ENCODE data around the gene SYP.

Gene SYP

DNA sequence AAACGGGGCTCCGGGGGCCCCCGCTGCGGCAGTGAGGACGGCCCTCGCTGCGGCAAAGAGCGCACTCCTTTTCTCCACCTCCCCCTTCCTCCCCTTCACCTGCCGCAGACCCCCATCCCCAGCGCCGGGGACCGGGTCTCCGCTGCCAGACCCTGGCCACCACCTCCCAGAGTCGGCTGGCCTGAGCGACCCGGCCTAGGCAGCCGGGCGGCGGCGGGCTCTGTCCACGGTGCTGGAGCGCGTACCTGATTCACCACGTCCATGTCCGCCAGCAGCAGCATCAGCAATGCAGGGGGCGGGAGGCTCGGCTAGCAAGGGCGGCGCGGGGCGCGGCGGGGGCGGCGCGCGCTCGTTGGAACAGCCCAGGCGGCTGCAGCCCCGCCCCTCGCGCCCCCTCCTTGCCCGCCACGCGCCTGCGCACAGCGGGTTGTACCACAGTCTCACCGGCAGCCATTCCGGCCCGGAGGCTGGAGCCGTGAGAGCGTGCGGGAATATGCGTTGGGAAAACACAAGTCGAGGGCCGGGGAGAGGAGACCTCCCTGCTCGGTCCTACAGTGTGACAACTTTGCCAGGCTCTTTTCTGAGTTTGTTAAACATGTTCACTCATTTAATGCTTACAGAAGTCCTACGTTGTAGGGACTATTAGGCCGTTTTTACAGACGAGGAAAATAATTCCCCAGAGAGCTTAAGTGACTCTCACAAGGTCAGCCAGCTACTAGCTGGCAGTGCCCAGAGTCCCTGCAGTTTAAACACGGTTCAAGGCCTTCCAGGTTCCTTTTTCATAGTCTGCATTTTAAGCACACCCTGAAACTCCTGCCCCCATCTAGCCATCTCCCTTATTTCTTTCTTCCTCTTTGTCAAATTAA, at the start of gene SYP:
TSS of gene SYP (minus strand) at position 288 of the 866 bp plus-strand sequence. CDS start at position 281, 7 bp downstream.
- peak; percentile 38 for DNase-seq

DNA sequence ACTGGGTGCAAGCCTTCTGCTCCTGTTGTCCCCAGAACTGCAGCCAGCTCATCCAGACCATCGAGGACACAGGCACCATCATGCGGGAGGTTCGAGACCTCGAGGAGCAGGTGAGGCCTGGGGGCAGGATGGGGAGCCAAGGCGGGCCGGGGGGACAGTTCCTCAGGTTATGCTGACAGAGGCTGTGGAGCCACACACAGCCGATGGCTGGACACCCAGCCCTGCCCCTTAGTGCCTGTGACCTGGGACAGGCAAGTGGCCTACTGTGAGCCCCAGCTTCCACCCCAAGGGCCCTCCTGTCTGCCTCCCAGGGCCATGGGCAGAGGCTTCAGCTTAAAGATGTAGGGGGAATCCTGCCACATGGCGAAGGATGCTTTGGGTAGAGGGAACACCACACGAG, 49.6 kb upstream of the SYP start:
- DNase-seq: no peak

DNA sequence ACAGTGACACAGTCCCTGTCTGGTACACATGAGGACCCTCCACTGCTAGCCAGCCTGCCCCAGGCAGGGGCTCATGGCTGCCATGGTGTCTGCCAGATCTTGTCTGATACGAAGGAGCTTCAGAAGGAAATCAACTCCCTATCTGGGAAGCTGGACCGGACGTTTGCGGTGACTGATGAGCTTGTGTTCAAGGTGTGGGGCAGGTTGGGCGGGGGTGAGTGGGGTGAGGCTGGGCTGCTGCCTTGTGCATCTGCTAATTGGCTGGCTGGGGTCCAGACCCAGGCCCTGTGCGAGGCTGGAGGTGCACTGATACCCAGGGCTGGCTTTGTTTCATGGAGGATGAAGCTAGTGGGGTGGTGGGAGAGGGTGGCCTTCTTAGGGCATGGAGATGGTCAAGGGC, 49.1 kb upstream of the SYP start:
- DNase-seq: no peak

DNA sequence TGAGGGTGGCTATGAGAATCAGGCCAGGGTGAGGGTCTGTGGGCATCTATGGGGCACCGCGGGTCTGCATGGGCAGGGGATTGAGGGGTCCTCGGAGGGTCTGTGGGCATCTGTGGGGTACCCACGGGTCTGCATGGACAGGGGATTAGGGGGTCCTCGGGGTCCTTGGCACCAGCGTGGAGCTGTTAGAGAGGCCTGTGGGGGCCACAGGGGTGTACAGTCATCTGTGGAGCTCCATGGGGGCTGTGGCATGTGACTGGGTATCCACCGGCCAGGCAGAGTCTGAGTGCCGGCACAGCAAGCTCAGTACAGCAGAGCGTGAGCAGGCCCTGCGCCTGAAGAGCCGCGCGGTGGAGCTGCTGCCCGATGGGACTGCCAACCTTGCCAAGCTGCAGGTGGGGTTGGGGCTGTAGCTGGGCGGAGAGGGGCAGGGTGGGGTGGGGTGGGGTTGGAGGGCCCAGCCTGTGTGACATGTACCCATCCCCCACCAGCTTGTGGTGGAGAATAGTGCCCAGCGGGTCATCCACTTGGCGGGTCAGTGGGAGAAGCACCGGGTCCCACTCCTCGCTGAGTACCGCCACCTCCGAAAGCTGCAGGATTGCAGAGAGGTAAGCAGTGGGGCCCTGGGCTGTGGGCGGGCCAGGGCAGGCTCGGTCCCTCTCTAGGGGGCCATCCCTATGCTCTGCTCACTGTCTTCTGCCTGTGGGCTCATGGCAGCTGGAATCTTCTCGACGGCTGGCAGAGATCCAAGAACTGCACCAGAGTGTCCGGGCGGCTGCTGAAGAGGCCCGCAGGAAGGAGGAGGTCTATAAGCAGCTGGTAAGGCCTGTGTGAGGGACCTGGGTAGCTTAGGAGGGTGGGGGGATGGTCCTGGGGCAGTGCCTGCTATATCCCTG, 48.2 kb upstream of the SYP start:
- no peak for DNase-seq

DNA sequence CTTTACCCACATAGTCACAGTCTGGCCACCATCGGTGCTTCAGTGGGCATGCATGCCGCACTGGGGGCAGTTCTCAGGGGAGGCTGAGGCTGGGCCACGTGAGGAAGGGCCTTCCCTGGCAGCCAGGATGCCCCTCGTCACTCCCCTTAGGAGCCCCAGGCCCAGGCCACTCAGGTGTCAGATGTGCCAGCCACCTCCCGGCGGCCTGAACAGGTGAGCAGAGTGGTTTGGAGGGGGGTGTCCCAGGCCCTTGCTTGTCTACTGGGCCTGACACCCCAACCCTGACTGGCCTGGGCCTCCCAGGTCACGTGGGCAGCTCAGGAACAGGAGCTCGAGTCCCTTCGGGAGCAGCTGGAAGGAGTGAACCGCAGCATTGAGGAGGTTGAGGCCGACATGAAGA, 47.4 kb upstream of the SYP start:
- no peak for DNase-seq

DNA sequence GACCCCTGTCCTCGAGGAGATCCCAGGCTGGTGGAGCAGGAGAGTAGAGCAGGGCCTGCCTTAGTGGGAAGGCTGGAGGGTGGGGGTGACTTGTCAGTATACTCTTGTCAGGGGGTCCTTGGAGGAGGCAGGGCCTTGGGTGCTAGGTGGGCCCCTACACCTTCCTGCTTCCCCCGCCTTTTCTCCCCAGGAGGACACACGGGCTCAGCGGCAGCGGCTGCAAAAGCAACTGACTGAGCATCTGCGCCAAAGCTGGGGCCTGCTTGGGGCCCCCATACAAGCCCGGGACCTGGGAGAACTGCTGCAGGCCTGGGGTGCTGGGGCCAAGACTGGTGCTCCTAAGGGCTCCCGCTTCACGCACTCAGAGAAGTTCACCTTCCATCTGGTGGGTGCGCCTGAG, 46.5 kb upstream of the SYP start:
- DNase-seq: no peak

DNA sequence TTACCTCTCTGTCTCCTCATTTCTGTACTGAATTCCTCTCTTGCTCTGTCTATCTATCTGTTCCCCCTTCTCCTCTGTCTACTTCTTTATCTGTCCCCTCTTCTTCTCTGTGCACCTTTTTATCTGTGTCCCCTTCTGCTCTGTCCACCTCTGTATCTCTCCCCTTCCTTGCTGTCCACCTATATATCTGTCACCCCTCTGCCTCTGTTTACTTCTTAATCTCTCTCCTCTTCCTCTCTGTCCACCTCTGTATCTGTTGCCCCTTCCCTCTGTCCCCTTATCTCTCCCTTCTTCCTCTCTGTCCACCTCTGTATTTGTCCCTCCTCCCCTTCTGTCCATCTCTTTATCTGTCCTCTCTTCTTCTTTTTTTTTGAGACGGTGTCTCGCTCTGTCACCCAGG, 44.2 kb upstream of the SYP start:
- no peak for DNase-seq

DNA sequence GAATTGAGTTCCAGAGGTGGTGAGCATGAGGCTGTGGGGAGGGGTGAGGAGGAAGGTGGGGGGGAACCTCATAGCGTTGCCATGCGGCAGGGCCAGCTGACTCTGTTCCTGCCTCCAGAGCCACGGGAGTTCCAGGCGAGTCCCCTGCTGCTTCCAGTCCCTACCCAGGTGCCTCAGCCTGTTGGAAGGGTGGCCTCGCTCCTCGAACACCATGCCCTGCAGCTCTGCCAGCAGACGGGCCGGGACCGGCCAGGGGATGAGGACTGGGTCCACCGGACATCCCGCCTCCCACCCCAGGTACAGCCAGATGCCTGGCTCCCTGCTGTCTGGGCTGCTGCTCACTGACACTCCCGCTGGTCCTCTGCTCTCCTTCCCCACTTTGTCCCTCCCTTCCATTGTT, 43.2 kb upstream of the SYP start:
- DNase-seq: no peak

DNA sequence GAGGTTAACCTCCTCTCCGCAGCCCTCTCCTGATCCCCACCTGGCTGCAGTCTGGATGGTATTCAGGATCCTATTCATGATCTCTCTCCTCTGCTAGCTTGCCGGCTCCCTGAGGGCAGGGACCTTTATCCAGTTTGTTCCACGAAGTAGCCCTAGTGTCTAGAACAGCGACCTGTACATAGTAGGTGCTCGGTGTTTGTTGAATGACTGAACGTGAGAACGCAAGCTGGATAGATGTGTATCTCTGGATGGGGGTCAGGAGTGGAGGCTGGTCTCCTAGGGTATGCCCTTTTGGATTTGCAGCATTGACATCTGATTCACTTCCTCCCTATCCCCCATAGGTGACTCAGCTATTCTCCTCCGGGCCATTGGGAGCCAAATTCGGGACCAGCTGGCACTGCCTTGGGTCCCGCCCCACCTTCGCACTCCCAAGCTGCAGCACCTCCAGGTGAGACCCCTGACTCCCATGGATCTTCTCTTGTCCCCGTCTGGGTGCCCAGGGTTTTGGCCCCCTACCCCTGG, 42.6 kb upstream of the SYP start:
- DNase-seq: no peak

DNA sequence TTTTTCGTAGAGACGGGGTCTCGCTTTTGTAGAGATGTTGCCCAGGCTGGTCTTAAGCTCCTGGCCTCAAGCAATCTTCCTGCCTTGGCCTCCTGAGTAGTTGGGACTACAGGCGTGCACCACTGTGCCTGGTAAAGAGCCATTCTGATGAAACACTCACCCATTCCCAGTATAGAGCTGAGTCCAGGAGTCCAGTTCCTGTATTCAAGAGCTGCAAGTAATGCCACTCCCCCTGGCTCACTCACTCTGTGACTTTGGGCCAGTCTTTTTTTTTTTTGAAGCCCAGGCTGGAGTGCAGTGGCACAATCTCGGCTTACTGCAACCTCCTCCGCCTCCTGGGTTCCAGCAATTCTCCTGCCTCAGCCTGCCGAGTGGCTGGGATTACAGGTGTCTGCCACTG, 38.7 kb upstream of the SYP start:
- DNase-seq: no peak

DNA sequence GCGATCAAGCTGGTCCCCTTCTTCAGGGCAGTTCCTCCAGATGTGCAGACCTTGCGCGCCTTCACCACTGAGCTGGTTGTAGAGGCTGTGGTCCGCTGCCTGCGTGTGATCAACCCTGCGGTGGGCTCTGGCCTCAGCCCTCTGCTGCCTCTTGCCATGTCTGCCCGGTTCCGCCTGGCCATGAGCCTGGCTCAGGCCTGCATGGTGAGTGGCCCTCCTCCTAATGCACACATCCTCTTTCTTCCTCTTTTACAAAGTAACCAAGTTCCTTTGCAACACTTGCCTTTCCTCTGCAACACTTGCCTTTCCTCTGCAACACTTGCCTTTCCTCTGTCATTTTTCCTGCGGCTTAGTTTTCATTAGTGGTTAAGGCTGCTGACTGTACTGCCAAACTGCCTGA, 37.1 kb upstream of the SYP start:
- no peak for DNase-seq

DNA sequence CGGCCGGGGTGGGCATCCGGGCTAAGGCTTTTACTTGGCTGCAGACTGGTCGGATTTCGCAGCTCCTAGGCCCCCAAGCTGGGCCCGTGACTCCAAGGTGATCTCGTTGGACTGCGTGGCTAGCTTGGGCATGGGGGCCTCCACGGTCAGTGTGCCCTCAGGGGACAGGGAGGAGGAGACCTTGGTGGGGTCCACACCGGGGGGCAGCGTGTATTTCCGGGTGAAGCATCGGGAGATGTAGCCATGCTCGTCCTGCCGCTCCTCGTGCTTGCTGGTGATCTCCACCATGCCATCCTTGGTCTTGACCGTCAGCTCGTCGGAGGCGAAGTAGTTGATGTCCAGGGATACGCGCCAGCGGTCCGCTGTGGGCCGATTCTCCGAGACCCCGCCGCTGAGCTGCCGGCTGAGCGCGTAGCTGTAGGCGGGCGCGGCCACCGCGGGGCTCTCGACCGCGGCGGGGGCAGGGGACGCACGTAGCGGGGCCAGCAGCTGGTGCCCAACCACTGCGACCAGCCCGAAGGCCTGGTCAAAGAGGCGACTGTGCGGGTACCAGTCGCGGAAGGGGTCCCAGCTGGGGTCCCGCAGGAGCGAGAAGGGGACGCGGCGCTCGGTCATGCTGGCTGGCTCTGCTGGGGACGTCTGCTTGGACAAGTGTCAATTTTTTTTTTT, 34.0 kb upstream of the SYP start:
- no peak for DNase-seq

DNA sequence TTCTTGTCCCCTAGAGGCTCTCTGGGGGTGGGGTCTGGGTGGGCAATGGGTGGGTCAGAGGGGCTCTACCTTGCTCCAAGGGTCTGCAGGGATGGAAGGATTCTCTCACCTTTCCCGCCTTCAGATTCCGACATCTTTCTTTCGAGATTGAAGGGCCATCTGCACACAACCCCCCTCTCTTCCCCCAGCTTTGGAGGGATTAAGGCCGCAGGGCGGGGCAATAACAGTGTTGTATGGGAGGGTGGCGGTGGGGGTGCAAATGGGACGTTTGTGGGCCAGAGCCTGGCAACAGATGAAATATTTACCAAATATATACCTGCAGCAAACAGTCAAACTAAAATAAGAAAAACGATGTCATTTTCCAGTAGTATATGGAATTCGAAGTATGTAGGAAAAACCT, 33.2 kb upstream of the SYP start, which contains the start of gene CACNA1F:
TSS of gene CACNA1F (minus strand) at position 165 of the 400 bp plus-strand sequence. CDS start at position 134, 31 bp downstream.
- DNase-seq: no peak

DNA sequence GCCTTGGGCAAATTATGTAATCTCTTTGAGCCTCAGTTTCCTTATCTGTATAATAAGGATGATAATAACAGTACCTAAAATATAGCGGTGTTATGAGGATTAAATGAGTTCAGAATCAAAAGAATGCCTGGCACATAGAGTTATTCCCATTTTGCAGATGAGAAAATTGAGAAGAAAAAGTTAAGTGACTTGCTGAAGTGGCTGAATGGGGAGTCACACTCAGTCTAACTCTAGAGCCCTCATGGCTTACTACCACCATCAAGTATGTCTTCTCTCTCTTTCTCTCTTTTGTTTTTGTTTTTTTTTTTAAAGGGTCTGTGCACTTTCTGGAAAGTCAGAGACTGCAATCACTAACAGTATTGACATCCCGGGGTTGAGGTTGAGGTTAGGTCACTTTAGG, 32.5 kb upstream of the SYP start:
- no peak for DNase-seq

DNA sequence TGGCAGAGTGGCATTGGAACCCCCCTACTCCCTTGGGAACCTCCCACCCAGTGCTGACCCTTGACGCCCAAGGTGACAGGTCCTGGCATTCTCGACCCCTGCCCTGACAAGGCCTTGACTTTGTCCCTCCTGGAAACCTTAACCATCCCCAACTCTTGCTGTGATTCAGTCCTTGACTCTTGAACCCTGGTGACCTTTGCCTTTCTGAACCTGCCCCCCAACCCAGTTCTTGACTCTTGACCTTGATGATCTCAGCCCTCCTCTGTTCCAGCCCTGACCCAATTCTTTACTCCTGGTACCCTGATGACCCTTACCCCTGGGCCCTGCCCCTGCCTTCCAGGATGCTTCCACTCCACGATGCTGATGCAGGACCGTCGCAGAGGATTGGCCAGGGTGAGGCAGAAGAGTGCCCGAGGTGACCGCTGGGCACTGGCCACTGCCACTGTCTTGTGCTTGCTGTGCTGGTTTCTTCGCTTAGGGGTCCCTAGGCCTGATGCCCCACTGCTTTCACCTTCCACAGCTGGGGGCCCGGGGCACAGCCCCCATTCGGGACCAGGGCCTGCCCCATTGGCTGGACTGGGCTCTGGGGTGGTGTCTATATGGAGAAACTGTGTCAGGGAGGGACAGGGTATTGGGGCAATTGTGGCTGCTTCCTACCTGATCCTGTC, 31.5 kb upstream of the SYP start:
- DNase-seq: no peak

DNA sequence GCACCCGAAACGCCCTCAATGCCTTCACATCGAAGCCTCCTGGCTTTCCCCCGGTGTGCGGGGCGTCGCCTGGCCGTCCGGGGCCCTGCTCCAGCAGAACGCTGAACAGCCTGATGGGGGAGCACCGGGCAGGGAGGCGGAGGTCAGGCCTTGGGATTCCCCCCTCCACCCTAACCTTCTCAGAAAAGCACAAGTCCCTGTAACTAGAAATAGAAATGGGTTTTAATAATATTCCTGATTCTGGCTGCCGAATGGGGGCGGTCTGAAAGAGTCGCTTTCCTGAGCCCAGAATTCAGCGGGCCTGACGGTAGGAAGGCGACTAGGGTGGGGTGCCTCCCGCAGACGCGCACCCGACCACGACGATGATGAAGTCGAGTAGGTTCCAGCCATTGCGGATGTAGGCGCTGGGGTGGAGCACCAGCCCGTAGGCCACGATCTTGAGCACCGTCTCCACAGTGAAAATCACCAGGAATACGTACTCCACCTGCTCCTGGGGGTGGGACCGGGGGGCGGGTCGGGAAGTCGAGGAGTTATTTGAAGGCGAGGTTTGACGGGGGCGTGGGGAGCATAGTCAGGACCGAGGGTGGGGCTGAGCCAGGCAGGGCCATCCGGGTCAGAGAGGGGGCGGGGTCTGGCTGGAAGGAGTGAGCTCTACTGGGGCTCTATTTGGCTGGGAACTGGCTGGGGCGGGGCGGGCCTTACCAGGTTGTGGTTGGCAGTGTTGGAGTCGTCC, 30.7 kb upstream of the SYP start:
- no peak for DNase-seq

DNA sequence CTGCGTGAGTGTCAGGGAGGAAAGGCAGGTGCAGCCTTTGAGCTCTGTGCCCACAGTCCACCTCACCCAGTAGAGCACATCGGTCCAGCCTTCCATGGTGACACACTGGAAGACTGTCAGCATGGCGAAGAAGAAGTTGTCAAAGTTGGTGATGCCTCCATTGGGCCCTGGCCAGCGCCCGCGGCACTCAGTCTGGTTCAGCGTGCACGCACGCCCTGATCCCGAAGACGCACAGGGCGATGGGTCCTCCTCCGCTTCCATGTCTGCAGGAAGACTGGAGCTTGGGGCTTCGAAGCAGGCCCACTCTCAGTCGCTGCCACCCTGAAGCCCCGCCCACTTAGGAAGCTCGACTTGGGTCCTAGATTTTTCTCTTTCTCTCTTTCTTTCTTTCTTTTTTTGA, 28.2 kb upstream of the SYP start:
- no peak for DNase-seq

DNA sequence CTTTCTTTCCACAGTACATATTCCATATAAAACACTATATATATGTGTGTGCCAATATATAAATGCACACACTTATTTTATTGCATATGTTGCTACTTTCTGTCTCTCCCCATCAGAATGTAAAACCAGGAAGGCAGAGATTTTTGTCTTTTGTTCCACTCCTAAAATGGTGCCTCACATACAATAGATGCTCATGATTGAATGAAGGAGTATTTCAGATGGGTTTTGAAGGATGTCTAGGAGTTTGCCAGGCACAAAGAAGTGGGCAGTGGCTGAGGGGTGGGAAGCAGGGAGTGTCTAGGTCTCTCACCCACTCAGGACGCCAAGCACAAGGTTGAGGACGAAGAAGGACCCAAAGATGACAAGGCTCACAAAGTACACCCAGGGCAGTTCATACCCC, 27.7 kb upstream of the SYP start:
- DNase-seq: no peak

DNA sequence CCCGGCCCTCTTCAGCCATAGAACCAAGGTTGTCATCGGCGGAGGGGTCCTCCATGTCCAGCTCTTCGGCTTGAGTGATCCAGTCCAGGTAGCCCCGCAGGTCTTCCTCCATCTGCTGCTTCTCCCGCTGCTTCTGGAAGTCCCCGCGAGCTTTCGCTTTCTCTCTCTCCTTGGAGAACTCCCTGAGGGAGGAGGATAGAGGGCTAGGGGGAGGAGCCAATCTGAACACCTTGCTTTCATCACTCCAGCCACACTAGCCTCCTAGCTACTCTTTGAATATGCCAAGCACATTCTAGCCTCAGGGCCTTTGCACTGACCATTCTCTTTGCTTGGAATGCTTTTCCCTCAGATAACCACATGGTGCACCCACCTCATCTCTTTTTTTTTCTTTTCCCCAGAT, 27.0 kb upstream of the SYP start:
- DNase-seq: no peak

DNA sequence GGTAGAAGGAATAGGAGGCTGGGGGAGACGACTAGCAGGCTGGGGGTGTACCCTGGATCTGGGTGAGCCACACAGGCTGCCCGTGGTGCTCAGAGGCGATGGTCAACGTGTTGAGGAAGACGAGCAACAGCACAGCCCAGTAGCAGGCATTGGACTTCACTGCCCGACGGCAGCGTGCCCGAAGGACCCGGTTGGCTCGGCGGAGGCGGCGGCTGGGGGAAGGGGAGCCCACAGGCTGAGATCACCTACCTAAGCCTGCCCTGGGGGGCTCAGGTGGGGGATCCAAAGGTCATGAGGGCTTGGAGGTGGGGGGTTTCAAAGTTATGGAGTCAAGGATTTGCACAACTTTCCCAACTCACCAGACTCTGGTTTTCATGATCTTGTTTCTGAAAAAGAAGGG, 25.9 kb upstream of the SYP start:
- no peak for DNase-seq

DNA sequence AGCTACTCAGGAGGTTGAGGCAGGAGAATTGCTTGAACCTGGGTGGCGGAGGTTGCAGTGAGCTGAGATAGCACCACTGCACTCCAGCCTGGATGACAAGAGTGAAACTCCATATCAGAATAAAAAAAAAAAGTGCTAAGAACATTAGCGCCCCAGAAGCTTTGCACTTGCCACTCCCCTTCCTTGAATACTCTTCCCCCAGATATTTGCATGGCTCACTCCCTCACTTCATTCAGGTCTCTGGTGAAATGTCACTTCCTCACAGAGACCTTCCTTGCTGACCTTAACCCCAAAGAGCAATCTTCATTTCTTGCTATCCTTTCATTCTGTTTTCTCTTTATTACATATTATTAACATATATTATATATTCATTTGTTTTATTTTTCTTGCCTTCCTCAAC, 21.9 kb upstream of the SYP start:
- DNase-seq: no peak

DNA sequence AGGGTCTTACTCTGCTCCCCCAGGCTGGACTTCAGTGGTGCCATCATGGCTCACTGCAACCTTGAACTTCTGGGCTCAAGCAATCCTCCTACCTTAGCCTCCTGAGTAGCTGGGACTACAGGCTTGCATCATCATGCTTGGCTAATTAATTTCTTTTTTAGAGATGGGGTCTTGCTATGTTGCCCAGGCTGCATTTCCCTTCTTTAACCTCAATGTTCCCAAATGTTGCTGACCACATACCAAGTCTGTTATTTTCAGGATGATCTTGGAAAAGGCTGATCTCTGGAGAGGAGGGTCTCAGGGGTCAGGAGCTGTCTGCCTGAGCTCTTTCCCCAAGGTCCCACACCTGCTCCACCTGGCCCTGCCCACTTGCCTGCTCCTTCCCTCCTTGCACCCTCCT, 20.1 kb upstream of the SYP start:
- no peak for DNase-seq

Measured in amniotic stem cell (primary cell).